Neural crest cell (in vitro differentiated cells): Measurements from ENCODE around the gene RRP9. TPM values are rescaled to one million over a fixed set of nuclear protein-coding genes. Genes with fewer than 3 reads are reported as not detected.

Experiments
- DNase-seq: peaks from one replicate; pipeline ENCODE4 v3.0.0; 2021; ENCODE audit warnings: low read depth, mixed read lengths, low spot score
- H3K27ac Mint-ChIP-seq: one replicate; pipeline ENCODE4 v1.8.0; 2021; ENCODE audit warnings: mild to moderate bottlenecking, mixed read lengths; ENCODE audit not compliant: unreplicated experiment
- H3K27me3 Mint-ChIP-seq: 2 replicates; pipeline ENCODE4 v1.8.0; 2021; ENCODE audit warnings: low read depth, mild to moderate bottlenecking, mixed read lengths
- H3K36me3 Mint-ChIP-seq: 2 replicates; pipeline ENCODE4 v1.8.0; 2021; ENCODE audit warnings: low read depth, mild to moderate bottlenecking, mixed read lengths
- H3K4me1 Mint-ChIP-seq: 2 replicates; pipeline ENCODE4 v1.8.0; 2021; ENCODE audit warnings: mixed read lengths
- H3K4me3 Mint-ChIP-seq: one replicate; pipeline ENCODE4 v1.8.0; 2021; ENCODE audit warnings: mild to moderate bottlenecking, mixed read lengths
- H3K9me3 Mint-ChIP-seq: 2 replicates; pipeline ENCODE4 v1.8.0; 2021; ENCODE audit warnings: mixed read lengths
- CTCF ChIP-seq: fragments of 200-600 bp; sonication (generic); conservative IDR thresholded peaks from 2 replicates; pipeline ENCODE4 v1.5.0; 2021; ENCODE audit warnings: antibody characterized with exemption, mild to moderate bottlenecking
- total RNA-seq: library from RNA; stranded (reverse); gene quantifications from 2 replicates; pipeline ENCODE4 v1.2.1, GENCODE V29; 2021

RRP9 gene
- total RNA-seq, 1 donor from 2014 or later = 40.1 TPM

- peaks cover 22% of the 10 kb centered on the region for H3K4me1 Mint-ChIP-seq
Observed at GRCh38 chr3:51937014-51937413, 4.7 kb downstream of the RRP9 start.

GRCh38 chr3:51935886-51936755, 5.6 kb downstream of the RRP9 start:
- no peak overlapping the region for H3K4me3 Mint-ChIP-seq
- peaks cover 15% of the 10 kb centered on the region for H3K4me1 Mint-ChIP-seq
- TF ChIP-seq CTCF = no peak
- no peaks in the 10 kb centered on the region for H3K9me3 Mint-ChIP-seq
- no peaks in the 10 kb centered on the region for H3K27me3 Mint-ChIP-seq
- H3K36me3 Mint-ChIP-seq = no peaks in the 10 kb centered on the region
- H3K27ac Mint-ChIP-seq = no peak overlapping the region
- DNase-seq = no peak

More at GRCh38 chr3:51937014-51937413, 4.7 kb downstream of the RRP9 start:
- no peak for TF ChIP-seq CTCF
- Mint-ChIP-seq H3K27me3 (no peaks in the 10 kb centered on the region), H3K36me3 (no peaks in the 10 kb centered on the region), H3K27ac (no peak overlapping the region), H3K9me3 (no peaks in the 10 kb centered on the region), H3K4me3 (no peak overlapping the region)
- DNase-seq = no peak

GRCh38 chr3:51934991-51935885, 6.5 kb downstream of the RRP9 start:
- Mint-ChIP-seq H3K36me3 (no peaks in the 10 kb centered on the region), H3K27ac (no peak overlapping the region), H3K4me1 (peaks cover 6% of the 10 kb centered on the region), H3K9me3 (no peaks in the 10 kb centered on the region), H3K4me3 (peak overlapping the region; percentile 23), H3K27me3 (no peaks in the 10 kb centered on the region)
- TF ChIP-seq CTCF = no peak
- no peak for DNase-seq

- Mint-ChIP-seq H3K36me3 (no peaks in the 10 kb centered on the region), H3K4me3 (peak overlapping the region; percentile 23), H3K4me1 (peaks cover 3% of the 10 kb centered on the region), H3K27me3 (no peaks in the 10 kb centered on the region), H3K9me3 (no peaks in the 10 kb centered on the region), H3K27ac (peak overlapping the region; percentile 83)
- TF ChIP-seq CTCF = no peak
- DNase-seq = no peak
Observed at GRCh38 chr3:51934139-51934850, 7.4 kb downstream of the RRP9 start.

- Mint-ChIP-seq H3K4me3 (no peak overlapping the region), H3K27ac (no peak overlapping the region), H3K9me3 (no peaks in the 10 kb centered on the region), H3K36me3 (no peaks in the 10 kb centered on the region), H3K27me3 (no peaks in the 10 kb centered on the region), H3K4me1 (no peaks in the 10 kb centered on the region)
- DNase-seq = no peak
- no peak for TF ChIP-seq CTCF
Observed at GRCh38 chr3:51933471-51934138, 8.1 kb downstream of the RRP9 start.
